GM19328 (cell line): ENCODE data around the gene BTNL9.
"Not testable (repeated sequence)": the region's sequence is repeated elsewhere in the genome, so short reads cannot be mapped to it uniquely, and the experiment has no call there.

ENCODE experiments used
- ATAC-seq: cut with Tn5 transposase; IDR thresholded peaks from one replicate; pipeline ENCODE4 v1.9.1; 2021; ENCODE audit warnings: mild to moderate bottlenecking, moderate library complexity; ENCODE audit not compliant: unreplicated experiment

The BTNL9 gene

GRCh38 chr5:181039931-181040630 is at the start of gene BTNL9:
Gene BTNL9 (plus strand): TSS chr5:181040266. CDS start chr5:181045490, 5,224 bp downstream.
- no peak for ATAC-seq

GRCh38 chr5:180990882-180991242 is 49.2 kb upstream of the BTNL9 start:
- ATAC-seq, result no peak

GRCh38 chr5:181001947-181002346 is 38.1 kb upstream of the BTNL9 start:
- no peak for ATAC-seq

GRCh38 chr5:181005791-181006190 is 34.3 kb upstream of the BTNL9 start:
- ATAC-seq, result no peak

GRCh38 chr5:181008136-181008535 is 31.9 kb upstream of the BTNL9 start:
- no peak for ATAC-seq

- not testable (repeated sequence) for ATAC-seq
Measured at GRCh38 chr5:181010018-181010417, 30.0 kb upstream of the BTNL9 start.

GRCh38 chr5:181014654-181015053 is 25.4 kb upstream of the BTNL9 start:
- not testable (repeated sequence) for ATAC-seq

GRCh38 chr5:181017448-181017847 is 22.6 kb upstream of the BTNL9 start:
- not testable (repeated sequence) for ATAC-seq

GRCh38 chr5:181020688-181021087 is 19.4 kb upstream of the BTNL9 start:
- ATAC-seq, result no peak

DNA sequence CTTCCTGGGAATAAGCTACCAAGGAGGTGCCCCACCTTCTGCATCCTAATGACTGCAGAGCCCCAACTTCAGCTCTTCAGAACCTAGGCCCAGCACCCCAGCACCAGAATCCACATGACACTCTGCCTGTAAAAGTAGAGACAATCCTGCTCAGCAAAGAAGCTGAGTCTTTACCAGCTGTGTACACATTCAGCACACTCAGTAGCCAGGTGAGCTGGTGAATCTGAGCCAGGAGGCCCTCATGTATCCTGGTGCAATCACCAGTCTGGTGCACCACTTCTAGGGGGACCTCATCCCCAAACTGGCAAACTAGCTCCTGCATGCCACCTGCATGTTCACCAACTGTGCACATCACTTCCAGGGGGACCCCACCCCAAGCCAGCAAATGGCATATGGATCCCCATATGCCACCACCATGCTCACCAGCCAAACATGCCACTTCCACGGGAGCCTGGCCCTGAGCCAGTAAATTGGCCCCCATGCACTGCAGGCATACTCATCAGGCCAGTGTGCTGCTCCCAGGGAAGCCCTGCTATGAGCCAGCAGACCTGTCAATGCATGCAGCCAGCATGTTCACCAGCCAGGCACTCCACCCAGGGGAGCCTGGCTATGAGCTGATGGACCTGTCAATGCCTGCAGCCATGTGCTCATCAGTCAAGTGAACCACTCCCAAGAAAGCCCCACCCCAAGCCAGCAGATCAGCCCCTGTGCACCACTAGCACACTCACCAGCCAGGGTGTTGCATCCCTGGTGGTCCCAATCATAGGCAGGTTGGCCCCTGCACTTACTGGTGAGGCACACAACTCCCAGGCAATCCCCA is 15.6 kb upstream of the BTNL9 start:
- no peak for ATAC-seq

GRCh38 chr5:181027452-181028031 is 12.5 kb upstream of the BTNL9 start:
- ATAC-seq, result no peak

GRCh38 chr5:181028032-181028819 is 11.8 kb upstream of the BTNL9 start:
- ATAC-seq, result no peak

GRCh38 chr5:181031716-181032115 is 8.3 kb upstream of the BTNL9 start:
- ATAC-seq, result no peak

GRCh38 chr5:181035991-181036815 is 3.9 kb upstream of the BTNL9 start:
- no peak for ATAC-seq

GRCh38 chr5:181036816-181037364 is 3.2 kb upstream of the BTNL9 start:
- no peak for ATAC-seq

GRCh38 chr5:181037365-181037861 is 2.7 kb upstream of the BTNL9 start:
- no peak for ATAC-seq

GRCh38 chr5:181039471-181039870 is 595 bp upstream of the BTNL9 start:
- no peak for ATAC-seq

GRCh38 chr5:181040631-181040945 is 522 bp downstream of the BTNL9 start:
- no peak for ATAC-seq

DNA sequence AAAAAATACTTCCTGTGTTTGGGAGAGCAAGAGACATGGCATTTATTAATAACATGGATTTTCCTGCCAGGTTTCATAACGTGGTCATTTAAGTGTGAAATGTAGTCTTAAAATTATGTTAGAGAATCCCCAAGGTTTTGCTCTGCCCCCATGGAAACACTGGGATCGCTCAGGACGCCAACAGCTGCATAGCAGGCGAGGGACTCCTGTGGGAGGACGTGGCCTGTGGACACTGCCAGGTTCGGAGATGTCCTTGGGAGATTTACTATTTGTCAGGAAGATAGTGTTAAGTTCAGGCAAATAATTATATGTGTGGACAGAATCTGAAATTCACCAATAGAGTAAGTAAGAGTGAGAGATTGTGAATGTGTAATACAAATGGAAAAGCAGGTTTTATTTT is 977 bp downstream of the BTNL9 start:
- ATAC-seq, result no peak
